HL-60 (cell line): ENCODE data around the gene SFI1.

Experiments used
- CTCF ChIP-seq: IDR thresholded peaks from one replicate; pipeline ENCODE4 v1.5.1; 2011; ENCODE audit warnings: low read length, control low read depth, inconsistent platforms; ENCODE audit not compliant: insufficient read depth
- POLR2AphosphoS5 ChIP-seq: IDR thresholded peaks from 2 replicates; pipeline ENCODE4 v1.6.1; 2012; ENCODE audit warnings: low read depth
- SPI1 ChIP-seq: IDR thresholded peaks from 2 replicates; pipeline ENCODE4 v1.6.1; 2012; ENCODE audit warnings: low read depth, mild to moderate bottlenecking, borderline replicate concordance

- no peak for TF ChIP-seq CTCF
- TF ChIP-seq SPI1, result no peak
- no peak for TF ChIP-seq POLR2AphosphoS5
Measured at GRCh38 chr22:31566484-31566883, 70.1 kb downstream of the SFI1 start.
